GM19193 (cell line): ENCODE data around the gene GID8.

ENCODE experiments used
- POLR2A ChIP-seq: IDR thresholded peaks from 4 replicates; pipeline ENCODE4 v1.6.1; 2011; ENCODE audit not compliant: insufficient read depth, insufficient read length; ENCODE audit errors: extremely low read depth

GID8 gene

DNA sequence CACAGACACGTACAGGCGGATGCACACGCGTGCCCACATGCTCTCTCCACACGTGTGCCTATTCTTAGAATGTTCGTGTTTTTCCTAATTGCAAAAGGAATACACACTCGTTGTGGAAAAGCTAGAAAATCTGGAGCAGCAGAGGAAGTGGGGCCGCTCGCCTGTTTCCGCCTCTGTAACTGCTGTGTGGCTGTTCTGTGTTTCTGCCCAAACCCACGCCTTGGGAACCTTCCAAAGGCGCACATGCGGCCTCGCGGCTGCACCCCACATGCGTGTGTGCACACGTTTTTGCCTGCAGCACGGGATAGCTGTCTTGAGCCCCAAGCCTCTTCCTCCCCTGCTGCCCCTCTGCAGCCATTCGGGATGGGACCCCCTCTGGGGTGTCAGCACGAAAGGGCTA, 26.8 kb downstream of the GID8 start:
- TF ChIP-seq POLR2A, result no peak

- TF ChIP-seq POLR2A, result no peak
Observed at GRCh38 chr20:62965363-62965771, 27.4 kb downstream of the GID8 start.

DNA sequence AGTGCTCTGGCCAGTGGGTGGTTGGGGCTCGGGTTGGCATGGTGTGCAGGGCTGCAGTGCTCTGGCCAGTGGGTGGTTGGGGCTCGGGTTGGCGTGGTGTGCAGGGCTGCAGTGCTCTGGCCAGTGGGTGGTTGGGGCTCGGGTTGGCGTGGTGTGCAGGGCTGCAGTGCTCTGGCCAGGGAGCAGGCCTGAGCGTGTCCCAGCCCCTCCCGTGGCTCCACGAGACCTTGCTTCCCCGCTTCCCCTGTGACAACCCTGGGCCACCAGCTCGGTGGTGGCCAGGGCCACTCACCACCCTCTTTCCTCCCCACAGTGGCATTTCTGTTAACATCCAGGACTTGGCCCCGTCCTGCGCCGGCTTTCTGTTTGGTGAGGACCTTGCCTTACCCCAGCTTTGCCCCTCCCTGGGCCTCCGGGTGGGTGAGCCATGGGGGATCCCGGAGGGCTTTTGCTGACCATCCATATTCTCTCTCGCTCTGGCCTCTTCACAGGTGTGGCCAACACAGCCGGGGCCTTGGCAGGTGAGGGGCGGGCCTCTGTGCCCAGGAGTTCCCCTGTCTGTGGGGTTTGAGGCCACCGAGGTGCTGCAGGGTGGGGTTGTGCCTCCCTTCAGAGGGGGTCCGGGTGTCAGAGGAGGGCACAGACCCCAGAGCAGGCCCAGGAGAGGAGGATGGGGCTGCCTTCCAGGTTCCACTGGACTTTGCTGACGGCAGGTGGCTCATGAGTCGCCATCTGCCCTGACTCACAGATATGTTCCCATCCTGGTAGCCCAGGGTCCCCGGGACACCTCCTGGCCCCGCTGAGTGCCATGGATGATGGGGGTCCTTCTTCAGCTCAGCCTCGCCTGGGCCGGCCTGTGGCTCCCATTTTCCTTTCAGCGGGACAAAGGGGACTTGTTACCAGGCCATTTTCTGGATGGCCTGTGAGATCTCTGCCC, 28.5 kb downstream of the GID8 start:
- TF ChIP-seq POLR2A, result no peak

GRCh38 chr20:62967149-62967501, 29.2 kb downstream of the GID8 start:
- no peak for TF ChIP-seq POLR2A

DNA sequence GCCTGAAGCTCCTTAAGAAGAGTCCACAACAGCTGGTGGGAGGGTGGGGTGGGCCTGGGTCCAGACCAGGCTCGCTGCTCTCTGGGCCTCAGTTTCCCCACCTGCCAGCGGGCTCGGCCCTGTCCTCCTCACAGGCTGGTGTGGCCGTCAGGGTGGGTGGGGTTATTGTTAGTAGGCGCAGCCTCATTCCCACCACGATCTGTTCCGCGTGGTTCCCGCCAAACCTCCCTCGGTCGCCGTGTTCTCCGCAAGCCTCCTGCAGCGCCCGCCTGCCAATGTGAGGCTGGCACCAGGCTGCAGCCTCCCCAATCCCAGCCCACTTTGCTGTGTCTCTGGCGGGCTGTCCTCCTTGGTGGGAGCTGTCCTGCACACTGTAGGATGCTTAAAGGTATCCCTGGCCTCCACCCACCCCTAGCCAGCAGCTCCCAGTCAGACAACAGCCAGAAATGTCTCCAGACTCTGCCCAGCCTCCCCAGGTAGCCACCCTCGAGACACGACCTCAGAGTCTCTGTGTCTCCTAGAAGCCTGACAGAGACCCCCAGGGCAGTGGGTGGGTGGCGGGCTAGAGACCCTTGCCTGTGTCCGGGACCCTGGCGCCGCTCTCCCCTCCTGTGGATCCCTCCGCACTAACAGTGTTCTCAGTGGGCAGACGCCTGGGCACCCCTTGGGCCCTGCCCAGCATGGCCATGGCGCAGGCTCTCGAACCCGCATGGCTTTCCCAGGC, 29.8 kb downstream of the GID8 start:
- no peak for TF ChIP-seq POLR2A

DNA sequence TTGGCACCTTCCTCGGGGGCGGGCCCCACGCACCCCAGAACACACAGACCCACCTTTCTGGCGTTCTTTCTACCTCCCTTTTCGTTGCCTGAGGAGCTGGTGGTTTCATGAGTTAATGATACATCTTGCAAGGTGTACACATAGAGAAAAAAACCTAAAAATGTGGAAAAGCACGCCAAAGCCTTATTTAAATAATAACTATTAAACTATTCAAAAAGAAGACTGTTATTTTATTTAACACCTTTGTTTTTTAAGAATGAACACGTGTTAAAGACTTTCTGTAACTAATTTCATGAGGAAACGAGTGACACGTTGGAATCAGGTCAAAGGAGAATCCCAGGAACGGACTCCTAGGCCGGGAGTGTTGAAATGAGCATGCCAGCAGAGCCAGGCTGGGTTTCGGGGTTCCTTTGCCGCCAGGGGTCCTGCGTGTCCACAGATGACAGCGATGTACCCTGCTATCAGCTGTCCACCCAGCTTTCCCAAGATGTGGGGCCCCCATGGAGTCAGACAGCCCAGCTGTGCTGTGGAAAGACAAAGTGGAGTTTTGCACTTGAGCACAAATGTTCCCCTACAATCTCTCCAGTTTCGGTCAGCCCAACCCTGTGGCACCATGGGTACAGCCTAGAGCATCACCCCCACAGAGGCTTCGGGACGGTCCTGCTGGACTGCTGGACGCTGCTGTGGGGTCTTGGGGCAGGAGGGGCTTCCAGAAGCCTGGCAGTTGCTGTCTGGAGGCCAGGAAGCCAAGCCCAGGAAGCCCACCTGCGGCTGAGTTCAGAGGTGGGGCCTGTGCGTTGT, 30.6 kb downstream of the GID8 start:
- TF ChIP-seq POLR2A, result no peak

- TF ChIP-seq POLR2A, result no peak
Observed at GRCh38 chr20:62969179-62969760, 31.3 kb downstream of the GID8 start.

- TF ChIP-seq POLR2A, result no peak
Observed at GRCh38 chr20:62969939-62970306, 32.0 kb downstream of the GID8 start.

DNA sequence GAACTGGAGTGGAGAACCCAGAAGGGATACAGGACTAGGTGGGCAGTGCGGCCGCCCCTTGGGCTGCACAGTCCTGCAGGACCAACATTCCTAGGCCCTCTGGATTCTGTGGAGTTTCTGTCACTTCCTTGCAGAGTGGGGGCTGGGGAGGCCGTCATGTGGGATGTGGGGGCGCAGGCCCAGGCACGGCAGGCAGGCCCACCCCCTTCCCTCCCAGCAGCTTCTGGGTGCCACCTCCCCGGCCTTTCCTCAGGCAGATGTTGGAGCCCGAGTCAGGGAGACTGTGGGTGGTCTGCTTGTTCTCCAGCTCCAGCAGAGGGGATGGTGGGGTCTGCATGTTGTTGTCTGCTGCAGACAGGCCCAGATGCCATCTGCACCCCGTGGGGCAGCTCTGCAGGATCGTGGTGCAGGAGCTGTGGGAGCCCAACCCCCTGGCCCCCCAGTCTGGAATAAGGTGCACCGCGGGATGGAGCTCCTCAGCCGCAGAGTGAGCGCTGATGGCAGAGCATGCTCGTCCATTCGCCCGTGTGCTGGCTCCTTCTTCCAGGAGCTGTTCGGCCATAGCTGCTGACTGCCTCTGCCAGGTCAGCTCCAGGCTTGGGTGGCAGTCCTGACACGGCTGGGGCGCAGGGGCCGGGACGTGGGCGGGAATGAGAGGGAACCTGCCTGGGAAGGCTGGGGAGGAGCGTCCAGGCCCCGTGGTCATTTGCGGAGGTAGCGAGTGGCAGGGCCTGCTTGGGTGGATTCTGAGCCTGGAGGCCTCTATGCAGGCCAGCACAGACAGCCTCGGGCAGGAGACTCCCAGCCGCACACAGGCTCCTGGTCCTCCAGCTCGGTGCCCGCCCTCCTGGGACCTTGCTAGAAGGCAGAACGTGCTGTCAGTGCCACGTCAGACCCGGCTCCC, 32.6 kb downstream of the GID8 start:
- no peak for TF ChIP-seq POLR2A

DNA sequence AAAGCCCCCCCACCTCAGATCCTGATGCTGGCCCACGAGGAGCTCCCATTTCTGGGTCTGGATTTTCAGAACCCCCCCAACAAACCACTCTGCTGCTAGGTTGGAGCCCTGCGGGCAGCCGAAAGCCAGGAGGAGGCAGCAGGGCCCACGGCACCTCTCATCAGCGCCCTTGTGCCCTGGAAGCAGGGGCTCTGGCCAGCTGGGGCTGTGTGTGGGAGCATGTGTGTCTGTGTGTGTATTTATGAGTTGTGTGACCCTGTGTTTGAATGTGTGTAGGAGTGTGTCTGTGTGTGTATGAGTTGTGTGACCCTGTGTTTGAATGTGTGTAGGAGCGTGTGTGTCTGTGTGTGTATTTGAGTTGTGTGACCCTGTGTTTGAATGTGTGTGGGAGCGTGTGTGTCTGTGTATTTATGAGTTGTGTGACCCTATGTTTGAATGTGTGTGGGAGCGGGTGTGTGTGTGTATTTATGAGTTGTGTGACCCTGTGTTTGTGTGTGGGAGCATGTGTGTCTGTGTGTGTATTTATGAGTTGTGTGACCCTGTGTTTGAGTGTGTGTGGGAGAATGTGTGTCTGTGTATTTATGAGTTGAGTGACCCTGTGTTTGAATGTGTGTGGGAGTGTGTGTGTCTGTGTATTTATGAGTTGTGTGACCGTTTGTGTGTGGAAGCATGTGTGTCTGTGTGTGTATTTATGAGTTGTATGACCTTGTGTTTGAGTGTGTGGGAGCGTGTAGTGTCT, 33.4 kb downstream of the GID8 start:
- TF ChIP-seq POLR2A, result no peak

GRCh38 chr20:62971950-62972844, 34.2 kb downstream of the GID8 start:
- TF ChIP-seq POLR2A, result no peak

GRCh38 chr20:62972845-62973745, 35.1 kb downstream of the GID8 start:
- TF ChIP-seq POLR2A, result no peak

GRCh38 chr20:62975251-62975760, 37.4 kb downstream of the GID8 start:
- TF ChIP-seq POLR2A, result no peak
